Right atrium auricular region (tissue), 2 donors: ENCODE measurements around the gene MED17. TPM values are rescaled to one million over a fixed set of nuclear protein-coding genes. Genes with fewer than 3 reads are reported as not detected.
"Not testable (repeated sequence)": the region's sequence is repeated elsewhere in the genome, so short reads cannot be mapped to it uniquely, and the experiment has no call there.

Source experiments
- DNase-seq: peaks from one replicate; pipeline ENCODE4 v3.0.0-alpha.2; 2019; ENCODE audit warnings: low spot score
- H3K27ac ChIP-seq, 2 donors: fragments of 200-600 bp; sonication (generic); 1 replicate in 1 of 2; 2 replicates in 1 of 2; pipeline ENCODE4 v1.5.1; 2016 to 2019
- H3K27me3 ChIP-seq, 2 donors: fragments of 200-600 bp; sonication (generic); one replicate each; pipeline versions ENCODE4 v1.5.1 to v1.6.0; 2017 to 2019
- H3K36me3 ChIP-seq: fragments of 200-600 bp; sonication (generic); one replicate; pipeline ENCODE4 v1.5.1; 2016
- H3K4me1 ChIP-seq, 2 donors: fragments of 200-600 bp; sonication (generic); one replicate each; pipeline versions ENCODE4 v1.5.1 to v1.6.0; 2017 to 2019
- H3K4me3 ChIP-seq, 2 donors: fragments of 200-600 bp; sonication (generic); 1 replicate in 1 of 2; 2 replicates in 1 of 2; pipeline ENCODE4 v1.5.1; 2017 to 2019; ENCODE audit warnings: mild to moderate bottlenecking in 1 of 2, moderate library complexity in 1 of 2
- H3K9me3 ChIP-seq, 2 donors: fragments of 200-600 bp; sonication (generic); one replicate each; pipeline ENCODE4 v1.5.1; 2019
- total RNA-seq, 2 donors: library from RNA; depleted of rRNA; stranded (reverse); fragments of >200 nt; gene quantifications; one replicate each; pipeline ENCODE4 v1.1.0, GENCODE V29; 2016
- TF ChIP-seq, protein P1 (sequence below), 2 donors: fragments of 200-600 bp; sonication (generic); IDR thresholded peaks; one replicate each; pipeline ENCODE4 v1.5.1; 2019; ENCODE audit warnings: antibody characterized with exemption in 2 of 2

The MED17 gene
- total RNA-seq, 2 donors from 2014 or later: 15.9 to 16.4 TPM

DNA sequence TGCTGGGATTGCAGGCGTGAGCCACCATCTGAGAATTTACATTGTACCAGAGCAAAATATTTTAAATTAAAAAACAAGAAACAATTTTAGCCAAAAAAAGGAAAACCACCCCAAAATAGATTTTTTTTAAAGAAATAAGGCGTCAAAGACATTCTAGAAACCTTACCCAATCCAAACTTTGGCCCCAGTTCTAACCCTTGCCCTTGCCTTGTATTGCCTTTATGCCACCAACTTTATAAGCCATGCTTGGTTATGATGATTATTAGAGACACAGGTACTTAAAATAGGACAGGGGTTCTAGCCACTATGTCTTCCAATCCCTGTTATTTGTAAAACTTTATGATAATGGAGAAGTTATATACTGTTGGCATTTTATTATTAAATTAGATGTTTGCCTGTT is 30.8 kb upstream of the MED17 start:
- H3K27ac ChIP-seq: no peak overlapping the region
- no peaks in the 10 kb centered on the region for H3K27me3 ChIP-seq
- DNase-seq: no peak
- peaks cover 39% of the 10 kb centered on the region for H3K36me3 ChIP-seq
- no peaks in the 10 kb centered on the region for H3K9me3 ChIP-seq
- TF ChIP-seq, protein P1, sequence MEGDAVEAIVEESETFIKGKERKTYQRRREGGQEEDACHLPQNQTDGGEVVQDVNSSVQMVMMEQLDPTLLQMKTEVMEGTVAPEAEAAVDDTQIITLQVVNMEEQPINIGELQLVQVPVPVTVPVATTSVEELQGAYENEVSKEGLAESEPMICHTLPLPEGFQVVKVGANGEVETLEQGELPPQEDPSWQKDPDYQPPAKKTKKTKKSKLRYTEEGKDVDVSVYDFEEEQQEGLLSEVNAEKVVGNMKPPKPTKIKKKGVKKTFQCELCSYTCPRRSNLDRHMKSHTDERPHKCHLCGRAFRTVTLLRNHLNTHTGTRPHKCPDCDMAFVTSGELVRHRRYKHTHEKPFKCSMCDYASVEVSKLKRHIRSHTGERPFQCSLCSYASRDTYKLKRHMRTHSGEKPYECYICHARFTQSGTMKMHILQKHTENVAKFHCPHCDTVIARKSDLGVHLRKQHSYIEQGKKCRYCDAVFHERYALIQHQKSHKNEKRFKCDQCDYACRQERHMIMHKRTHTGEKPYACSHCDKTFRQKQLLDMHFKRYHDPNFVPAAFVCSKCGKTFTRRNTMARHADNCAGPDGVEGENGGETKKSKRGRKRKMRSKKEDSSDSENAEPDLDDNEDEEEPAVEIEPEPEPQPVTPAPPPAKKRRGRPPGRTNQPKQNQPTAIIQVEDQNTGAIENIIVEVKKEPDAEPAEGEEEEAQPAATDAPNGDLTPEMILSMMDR (IDR thresholded peaks at IDR 0.05): no peak
- no peaks in the 10 kb centered on the region for H3K4me1 ChIP-seq
- H3K4me3 ChIP-seq: no peak overlapping the region

DNA sequence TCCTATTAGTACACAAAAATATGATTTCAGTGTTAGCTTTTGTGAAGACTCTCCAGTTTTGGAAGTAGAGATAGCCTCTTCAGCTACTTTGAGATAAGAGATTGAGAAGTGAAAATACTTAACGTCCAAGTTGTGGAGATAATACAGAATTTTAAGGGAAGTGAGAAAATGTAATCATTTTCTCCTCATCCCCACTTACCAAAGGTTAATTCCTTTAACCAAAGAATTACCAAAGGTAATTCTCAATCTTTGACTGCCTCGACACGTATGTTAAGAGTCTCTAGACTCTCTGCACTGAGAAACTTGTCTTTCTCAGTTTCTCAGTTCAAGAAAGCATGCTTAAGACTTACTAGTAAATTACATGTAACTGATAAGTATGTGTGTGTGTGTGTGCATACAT is 27.3 kb upstream of the MED17 start:
- H3K27me3 ChIP-seq: no peaks in the 10 kb centered on the region
- no peak for DNase-seq
- H3K4me1 ChIP-seq: no peaks in the 10 kb centered on the region
- no peak overlapping the region for H3K4me3 ChIP-seq
- TF ChIP-seq, protein P1 (IDR thresholded peaks at IDR 0.05): no peak
- no peak overlapping the region for H3K27ac ChIP-seq
- no peaks in the 10 kb centered on the region for H3K9me3 ChIP-seq
- peaks cover 74% of the 10 kb centered on the region for H3K36me3 ChIP-seq

DNA sequence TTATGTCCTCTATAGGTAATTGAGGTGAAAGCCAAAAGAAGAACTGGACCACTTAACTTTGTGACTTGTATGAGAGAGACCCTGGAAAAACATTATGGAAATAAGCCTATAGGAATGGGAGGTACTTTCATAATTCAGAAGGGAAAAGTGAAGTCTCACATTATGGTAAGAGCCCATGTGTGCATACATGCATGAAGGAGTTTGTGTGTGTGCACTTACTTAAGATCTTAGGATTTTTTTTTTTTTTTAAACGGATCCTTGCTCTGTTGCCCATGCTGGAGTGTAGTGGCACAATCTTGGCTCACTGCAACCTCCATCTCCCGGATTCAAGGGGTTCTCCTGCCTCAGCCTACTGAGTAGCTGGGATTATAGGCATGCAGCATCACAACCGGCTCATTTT is 26.8 kb upstream of the MED17 start:
- TF ChIP-seq, protein P1 (IDR thresholded peaks at IDR 0.05): no peak
- Histone ChIP-seq H3K4me3 (no peak overlapping the region), H3K27ac (no peak overlapping the region), H3K36me3 (peaks cover 79% of the 10 kb centered on the region), H3K9me3 (no peaks in the 10 kb centered on the region), H3K4me1 (no peaks in the 10 kb centered on the region), H3K27me3 (no peaks in the 10 kb centered on the region)
- no peak for DNase-seq

DNA sequence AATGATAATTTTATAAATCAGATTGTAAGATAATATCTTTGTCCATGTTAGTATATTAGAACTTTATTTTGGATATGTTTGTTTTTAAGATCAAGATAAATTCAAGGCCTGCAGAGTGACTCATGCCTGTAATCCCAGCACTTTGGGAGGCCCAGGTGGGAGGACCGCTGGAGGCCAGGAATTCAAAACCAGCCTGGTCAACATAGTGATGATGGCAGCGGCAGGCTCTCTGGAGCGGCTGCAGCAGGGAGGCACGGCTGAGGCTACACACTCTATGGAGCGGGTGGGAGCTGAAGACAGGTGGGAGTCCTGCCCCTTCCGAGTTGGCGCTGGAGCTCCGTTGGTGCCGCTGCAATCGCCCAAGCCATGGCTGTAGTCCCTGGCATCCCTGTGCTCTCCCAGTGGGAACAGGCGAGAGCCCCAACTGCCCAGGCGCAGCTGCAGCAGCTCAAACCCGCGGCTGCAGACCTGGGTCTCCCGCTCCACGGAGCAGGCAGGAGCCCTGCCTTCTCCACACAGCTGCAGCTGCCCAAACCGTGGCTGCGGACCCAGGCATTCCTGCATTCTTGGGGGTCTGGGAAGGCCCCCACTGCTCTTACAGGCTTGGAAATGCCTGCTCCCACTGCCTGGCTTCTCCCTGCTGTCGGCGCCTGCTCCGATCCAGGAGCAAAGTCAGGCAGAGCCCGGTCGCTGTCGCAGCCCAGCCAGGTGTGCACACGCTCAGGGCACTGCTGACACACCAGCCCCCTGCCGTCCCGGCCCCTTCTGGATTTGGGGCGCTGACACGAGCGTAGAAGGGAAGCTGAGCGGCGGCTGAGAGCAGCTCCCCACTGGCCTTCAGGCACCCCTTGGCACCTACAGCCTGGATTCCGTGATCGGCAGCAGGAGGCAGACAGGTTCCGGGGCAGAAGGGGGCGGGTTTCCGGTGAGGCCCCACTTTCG is 25.9 kb upstream of the MED17 start:
- H3K27me3 ChIP-seq: no peaks in the 10 kb centered on the region
- TF ChIP-seq, protein P1 (IDR thresholded peaks at IDR 0.05): no peak
- peaks cover 88% of the 10 kb centered on the region for H3K36me3 ChIP-seq
- no peaks in the 10 kb centered on the region for H3K4me1 ChIP-seq
- no peak for DNase-seq
- H3K27ac ChIP-seq: no peak overlapping the region
- H3K4me3 ChIP-seq: no peak overlapping the region
- H3K9me3 ChIP-seq: no peaks in the 10 kb centered on the region

DNA sequence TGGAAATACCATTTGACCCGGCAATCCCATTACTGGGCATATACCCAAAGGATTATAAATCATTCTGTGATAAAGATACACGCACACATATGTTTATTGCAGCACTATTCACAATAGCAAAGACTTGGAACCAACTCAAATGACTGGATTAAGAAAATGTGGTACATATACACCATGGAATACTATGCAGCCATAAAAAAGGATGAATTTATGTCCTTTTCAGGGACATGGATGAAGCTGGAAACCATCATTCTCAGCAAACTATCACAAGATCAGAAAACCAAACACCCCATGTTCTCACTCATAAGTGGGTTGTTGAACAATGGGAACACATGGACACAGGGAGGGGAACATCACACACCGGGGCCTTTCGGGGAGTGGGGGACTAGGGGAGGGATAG is 25.0 kb upstream of the MED17 start:
- H3K4me3 ChIP-seq, H3K27me3 ChIP-seq, H3K4me1 ChIP-seq, DNase-seq, H3K9me3 ChIP-seq, H3K27ac ChIP-seq: not testable (repeated sequence)
- H3K36me3 ChIP-seq: peaks cover 94% of the 10 kb centered on the region

DNA sequence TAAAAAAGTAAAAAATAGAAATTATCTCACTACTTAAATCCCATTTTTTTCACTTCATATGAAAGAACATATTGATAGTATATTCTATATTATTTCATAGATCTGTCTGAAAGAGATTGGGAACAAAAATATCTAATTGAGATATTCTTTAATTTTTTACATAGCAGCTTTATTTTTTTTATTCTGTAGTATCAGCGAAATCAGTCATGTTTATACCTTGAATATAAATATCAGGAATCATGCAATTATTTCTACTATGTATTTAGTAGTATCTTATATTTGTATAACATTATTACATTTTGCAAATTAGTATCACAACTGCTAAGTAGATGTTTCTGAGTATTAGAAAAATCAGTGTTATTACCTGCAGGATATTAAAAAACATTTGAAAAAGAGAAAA is 22.2 kb upstream of the MED17 start:
- Histone ChIP-seq H3K27me3 (no peaks in the 10 kb centered on the region), H3K4me1 (no peaks in the 10 kb centered on the region), H3K9me3 (no peaks in the 10 kb centered on the region), H3K4me3 (no peak overlapping the region), H3K36me3 (peaks cover 80% of the 10 kb centered on the region), H3K27ac (no peak overlapping the region)
- DNase-seq: no peak
- TF ChIP-seq, protein P1 (IDR thresholded peaks at IDR 0.05): no peak
